GM12875 (cell line): ENCODE data around the gene ACBD7.

Source experiments
- H3K4me3 ChIP-seq: one replicate; pipeline ENCODE4 v1.5.1; 2011; ENCODE audit warnings: low read depth, low read length, control low read depth
- TF ChIP-seq, protein P1 (sequence below): IDR thresholded peaks from 2 replicates; pipeline ENCODE4 v1.5.1; 2011; ENCODE audit warnings: low read depth, mild to moderate bottlenecking, control low read depth, inconsistent platforms, low read length, moderate library complexity, borderline replicate concordance; ENCODE audit not compliant: insufficient read depth

Gene ACBD7

GRCh38 chr10:15068802-15069201, 19.8 kb downstream of the ACBD7 start:
- H3K4me3 ChIP-seq: no peak overlapping the region
- TF ChIP-seq, protein P1, sequence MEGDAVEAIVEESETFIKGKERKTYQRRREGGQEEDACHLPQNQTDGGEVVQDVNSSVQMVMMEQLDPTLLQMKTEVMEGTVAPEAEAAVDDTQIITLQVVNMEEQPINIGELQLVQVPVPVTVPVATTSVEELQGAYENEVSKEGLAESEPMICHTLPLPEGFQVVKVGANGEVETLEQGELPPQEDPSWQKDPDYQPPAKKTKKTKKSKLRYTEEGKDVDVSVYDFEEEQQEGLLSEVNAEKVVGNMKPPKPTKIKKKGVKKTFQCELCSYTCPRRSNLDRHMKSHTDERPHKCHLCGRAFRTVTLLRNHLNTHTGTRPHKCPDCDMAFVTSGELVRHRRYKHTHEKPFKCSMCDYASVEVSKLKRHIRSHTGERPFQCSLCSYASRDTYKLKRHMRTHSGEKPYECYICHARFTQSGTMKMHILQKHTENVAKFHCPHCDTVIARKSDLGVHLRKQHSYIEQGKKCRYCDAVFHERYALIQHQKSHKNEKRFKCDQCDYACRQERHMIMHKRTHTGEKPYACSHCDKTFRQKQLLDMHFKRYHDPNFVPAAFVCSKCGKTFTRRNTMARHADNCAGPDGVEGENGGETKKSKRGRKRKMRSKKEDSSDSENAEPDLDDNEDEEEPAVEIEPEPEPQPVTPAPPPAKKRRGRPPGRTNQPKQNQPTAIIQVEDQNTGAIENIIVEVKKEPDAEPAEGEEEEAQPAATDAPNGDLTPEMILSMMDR: no peak

DNA sequence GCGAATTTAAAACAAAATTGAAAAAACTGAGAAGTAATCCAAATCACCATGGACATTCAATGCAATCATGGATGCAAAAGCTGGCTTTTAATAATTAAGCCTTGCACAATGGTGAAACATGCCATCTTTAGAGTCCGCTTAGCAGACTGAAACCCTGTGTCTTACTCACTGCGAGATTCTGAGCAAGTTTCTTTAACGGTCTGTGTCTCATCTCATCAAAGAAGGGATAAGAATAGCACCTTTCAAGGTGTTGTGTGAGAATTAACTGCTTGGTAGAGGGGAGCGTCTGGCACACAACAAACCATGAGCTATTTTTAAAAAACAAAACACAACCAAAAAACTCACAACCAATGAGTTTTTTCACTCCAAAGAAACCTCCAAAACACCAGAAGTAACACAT, 21.4 kb downstream of the ACBD7 start:
- H3K4me3 ChIP-seq: no peak overlapping the region
- TF ChIP-seq, protein P1: no peak

GRCh38 chr10:15060638-15061037, 27.9 kb downstream of the ACBD7 start:
- TF ChIP-seq, protein P1: no peak
- H3K4me3 ChIP-seq: no peak overlapping the region

GRCh38 chr10:15059914-15060313, 28.7 kb downstream of the ACBD7 start:
- TF ChIP-seq, protein P1: no peak
- H3K4me3 ChIP-seq: no peak overlapping the region

- no peak overlapping the region for H3K4me3 ChIP-seq
- TF ChIP-seq, protein P1: no peak
Measured at GRCh38 chr10:15058689-15059088, 29.9 kb downstream of the ACBD7 start.

- TF ChIP-seq, protein P1: no peak
- no peak overlapping the region for H3K4me3 ChIP-seq
Measured at GRCh38 chr10:15053061-15053460, 35.5 kb downstream of the ACBD7 start.

GRCh38 chr10:15052121-15052520, 36.5 kb downstream of the ACBD7 start:
- no peak overlapping the region for H3K4me3 ChIP-seq
- TF ChIP-seq, protein P1: no peak
